ENCODE results near the gene RAB4B.
"Not testable (repeated sequence)": the region's sequence is repeated elsewhere in the genome, so short reads cannot be mapped to it uniquely, and the experiment has no call there.

Gene RAB4B

DNA sequence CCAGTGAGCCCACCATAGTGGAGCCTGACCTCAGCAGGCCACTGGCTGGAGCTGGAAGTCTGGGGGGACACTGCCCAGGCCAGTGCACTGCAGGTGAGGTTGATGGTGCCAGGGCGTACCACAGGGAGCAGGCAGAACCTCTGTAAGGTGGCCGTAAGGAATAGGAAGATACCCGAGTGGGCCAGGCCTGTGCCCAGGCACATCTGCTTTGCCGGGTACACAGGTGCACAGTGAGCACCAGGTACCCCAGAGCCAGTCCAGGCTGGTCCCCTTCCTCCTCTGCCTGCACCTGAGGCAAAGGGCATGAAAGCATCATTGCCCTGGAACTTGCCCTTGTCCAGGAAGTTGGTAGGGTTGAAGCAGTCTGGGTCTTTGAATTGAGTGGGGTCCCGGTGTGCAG is 30.4 kb downstream of the RAB4B start:
- TF ChIP-seq, protein P1, sequence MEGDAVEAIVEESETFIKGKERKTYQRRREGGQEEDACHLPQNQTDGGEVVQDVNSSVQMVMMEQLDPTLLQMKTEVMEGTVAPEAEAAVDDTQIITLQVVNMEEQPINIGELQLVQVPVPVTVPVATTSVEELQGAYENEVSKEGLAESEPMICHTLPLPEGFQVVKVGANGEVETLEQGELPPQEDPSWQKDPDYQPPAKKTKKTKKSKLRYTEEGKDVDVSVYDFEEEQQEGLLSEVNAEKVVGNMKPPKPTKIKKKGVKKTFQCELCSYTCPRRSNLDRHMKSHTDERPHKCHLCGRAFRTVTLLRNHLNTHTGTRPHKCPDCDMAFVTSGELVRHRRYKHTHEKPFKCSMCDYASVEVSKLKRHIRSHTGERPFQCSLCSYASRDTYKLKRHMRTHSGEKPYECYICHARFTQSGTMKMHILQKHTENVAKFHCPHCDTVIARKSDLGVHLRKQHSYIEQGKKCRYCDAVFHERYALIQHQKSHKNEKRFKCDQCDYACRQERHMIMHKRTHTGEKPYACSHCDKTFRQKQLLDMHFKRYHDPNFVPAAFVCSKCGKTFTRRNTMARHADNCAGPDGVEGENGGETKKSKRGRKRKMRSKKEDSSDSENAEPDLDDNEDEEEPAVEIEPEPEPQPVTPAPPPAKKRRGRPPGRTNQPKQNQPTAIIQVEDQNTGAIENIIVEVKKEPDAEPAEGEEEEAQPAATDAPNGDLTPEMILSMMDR (conservative IDR thresholded peaks at IDR 0.05; ENCODE audit: control insufficient read depth, insufficient read depth, low read depth, low read length), result no peak
- H3K4me3 ChIP-seq (ENCODE audit: control insufficient read depth, low read depth, low read length), result no peak overlapping the region
- DNase-seq (ENCODE audit: low read depth), result no peak

DNA sequence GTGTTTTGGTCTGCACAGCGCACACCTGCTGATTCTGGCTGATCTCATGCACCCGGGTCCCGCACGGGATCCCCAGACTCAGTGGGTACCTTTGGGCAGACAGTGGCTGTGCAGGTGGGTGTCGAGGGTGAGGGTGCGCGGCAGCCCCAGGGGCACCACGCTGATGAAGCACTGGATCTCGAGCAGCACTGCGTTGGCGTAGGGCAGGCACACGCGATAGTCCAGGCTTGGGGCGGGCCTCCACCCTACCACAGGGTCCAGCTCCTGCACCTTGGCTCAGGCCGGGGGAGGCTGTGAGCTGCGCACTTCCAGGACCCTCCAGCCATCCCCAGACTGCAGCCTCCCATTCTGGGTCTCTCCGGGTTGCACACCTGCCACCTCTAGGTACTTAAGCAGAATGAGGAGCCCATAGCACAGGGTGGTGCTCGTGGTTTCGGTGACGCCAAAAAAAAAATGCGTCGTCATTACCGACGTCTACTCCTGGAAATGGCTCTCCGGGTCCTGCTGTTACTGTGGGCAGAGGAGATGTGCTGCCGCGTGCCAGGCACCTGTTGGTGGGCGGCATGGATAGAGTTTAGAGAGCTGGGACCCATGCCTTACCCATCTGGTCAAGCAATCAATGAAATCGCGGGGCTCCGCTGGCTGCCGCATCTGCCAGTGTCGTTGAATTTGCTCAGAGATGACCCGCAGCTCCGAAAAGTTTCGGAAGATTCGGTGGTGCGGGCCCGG is 31.5 kb downstream of the RAB4B start:
- DNase-seq (ENCODE audit: low read depth), result no peak
- no peak overlapping the region for H3K4me3 ChIP-seq (ENCODE audit: control insufficient read depth, low read depth, low read length)
- TF ChIP-seq, protein P1 (conservative IDR thresholded peaks at IDR 0.05; ENCODE audit: control insufficient read depth, insufficient read depth, low read depth, low read length), result no peak

DNA sequence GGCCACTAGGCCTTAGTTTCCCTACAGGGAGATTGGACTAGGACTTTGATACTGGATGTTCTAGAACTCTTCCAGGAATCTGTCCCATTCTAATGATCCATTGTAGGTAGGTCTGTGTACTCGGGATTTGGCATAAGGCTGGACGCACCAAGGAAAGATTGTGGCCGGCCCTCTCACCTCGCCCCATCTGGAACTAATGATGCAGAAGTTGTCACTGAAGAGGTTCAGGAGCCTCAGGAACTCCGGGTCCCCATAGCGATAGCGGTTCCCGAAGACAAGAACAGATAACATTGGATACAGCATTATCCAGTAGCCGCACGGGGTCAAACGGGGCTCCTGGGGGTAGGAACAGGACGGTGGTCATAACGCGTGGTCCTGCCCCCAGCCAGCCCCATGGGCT is 32.1 kb downstream of the RAB4B start:
- TF ChIP-seq, protein P1 (conservative IDR thresholded peaks at IDR 0.05; ENCODE audit: control insufficient read depth, insufficient read depth, low read depth, low read length), result no peak
- no peak overlapping the region for H3K4me3 ChIP-seq (ENCODE audit: control insufficient read depth, low read depth, low read length)
- DNase-seq (ENCODE audit: low read depth), result no peak

DNA sequence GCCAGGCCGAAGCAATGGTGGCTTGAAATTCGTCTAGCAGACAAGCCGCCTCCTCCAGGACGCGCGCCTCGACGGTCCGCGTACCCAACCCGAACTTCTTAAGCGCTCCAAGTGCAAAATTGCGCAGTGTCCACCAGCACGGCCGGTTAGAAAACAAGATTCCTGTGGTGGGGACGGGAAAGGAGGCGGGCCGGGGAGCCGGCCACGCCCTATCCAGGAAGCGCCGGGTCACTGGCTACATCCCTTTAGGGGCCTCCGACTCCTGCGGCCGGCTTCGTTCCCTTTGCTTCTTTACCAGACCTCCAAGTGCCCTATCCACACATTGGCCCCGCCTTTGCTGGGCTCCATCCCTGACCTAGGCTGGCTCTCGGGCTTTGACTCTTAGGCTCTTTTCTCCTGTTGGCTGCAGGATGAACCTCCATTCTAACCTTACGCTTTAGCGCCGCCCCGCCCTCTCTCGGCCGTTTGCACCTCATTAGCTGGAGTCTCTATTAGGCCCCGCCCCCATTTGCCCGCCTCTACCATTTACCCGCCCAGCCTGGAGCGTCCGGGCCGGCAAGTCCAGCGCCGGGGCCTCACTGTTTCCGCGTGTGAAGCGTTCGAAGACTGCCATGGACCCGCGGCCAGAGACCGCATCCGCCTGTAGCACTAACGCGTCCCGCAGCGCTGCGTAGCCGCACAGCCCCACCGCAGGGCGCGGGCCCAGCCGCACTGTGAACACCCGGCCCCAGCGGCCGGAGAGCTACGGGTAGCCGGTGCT is 32.8 kb downstream of the RAB4B start:
- peak overlapping the region; percentile 46 for H3K4me3 ChIP-seq (ENCODE audit: control insufficient read depth, low read depth, low read length)
- DNase-seq (ENCODE audit: low read depth), result peak; percentile 80

DNA sequence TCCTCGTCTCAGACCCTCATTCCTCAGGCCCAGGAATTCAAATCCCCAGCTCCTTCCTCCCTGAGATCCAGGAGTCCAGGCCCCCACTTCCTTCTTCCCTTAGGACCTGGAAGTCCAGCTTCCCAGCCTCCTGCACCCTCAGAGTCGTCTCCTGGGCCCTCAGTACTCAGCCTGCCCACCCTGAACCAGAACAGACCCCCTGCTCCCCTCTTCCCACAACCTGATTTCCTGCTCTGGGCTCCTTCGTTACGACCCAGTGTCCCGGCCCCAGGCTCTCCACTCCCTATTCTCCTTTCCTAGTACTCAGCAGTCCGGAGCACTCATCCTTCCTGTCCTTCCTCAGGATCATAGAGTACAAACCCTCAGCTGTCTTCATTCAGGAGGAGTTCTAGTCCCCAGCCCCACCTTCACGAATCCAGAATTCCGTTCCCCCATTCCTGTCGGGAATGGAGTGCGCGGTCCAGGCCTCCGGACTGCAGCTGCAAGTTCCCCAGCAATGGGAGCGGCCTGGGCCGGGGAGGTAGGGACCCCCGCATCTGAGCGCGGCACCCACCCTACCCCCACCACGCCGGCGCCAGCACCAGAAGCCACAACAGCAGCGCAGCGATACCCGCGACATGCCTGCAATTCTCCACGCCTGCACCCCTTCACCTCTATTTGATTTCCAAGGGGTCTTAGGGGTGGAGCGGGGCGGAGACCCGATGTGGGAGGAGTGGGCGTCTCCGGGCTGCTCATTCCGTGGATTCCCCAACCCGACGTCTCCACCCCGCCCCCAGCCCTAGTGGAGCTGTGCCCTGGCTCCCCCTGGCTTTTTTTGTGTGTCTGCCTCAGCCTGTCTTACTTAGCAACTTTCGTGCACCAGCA is 33.7 kb downstream of the RAB4B start:
- no peak for DNase-seq (ENCODE audit: low read depth)

DNA sequence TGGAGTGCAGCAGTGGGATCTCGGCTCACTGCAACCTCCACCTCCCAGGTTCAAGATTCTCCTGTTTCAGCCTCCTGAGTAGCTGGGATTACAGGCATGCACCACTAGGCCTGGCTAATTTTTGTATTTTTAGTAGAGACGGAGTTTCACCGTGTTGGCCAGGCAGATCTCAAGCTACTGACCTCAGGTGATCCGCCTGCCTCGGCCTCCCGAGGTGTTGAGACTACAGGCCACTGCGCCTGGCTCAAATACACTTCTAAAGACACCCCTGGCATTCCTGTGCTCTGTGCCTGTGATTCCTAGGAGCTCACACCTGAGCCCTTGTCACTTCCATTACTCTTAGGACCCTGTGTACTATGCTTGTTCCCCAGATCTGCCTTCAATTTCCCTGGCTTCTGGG is 34.5 kb downstream of the RAB4B start:
- not testable (repeated sequence) for H3K4me3 ChIP-seq (ENCODE audit: control insufficient read depth, low read depth, low read length); DNase-seq (ENCODE audit: low read depth)

More for the DNA sequence above, 33.7 kb downstream of the RAB4B start:
- H3K4me3 ChIP-seq (ENCODE audit: control insufficient read depth, low read depth, low read length), result no peak overlapping the region
- TF ChIP-seq, protein P1 (conservative IDR thresholded peaks at IDR 0.05; ENCODE audit: control insufficient read depth, insufficient read depth, low read depth, low read length), result no peak

DNA sequence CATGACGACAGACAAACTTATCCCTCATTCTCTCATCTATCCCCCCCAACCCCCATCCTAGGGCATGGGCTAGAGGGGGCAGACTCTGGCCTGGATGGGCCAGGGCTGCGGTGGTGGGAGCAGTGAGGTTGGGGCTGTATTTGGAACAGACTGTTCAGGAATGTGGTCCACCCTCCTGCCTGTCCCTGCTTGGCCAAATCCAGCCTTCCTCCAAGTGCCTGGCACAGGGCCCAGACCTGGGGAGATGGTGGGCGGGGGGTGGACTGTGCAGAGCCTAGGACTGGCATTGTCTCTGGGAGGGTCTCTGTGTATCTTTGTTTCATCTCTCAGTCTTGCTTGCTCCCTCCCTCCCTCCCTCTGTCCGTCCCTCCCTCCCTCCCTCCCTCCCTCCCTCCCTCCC is 35.1 kb downstream of the RAB4B start:
- TF ChIP-seq, protein P1 (conservative IDR thresholded peaks at IDR 0.05; ENCODE audit: control insufficient read depth, insufficient read depth, low read depth, low read length), result no peak
- H3K4me3 ChIP-seq (ENCODE audit: control insufficient read depth, low read depth, low read length), result no peak overlapping the region
- DNase-seq (ENCODE audit: low read depth), result no peak
